NCI-H748 (cell line): ENCODE results near the gene CCDC63.
"Not testable (repeated sequence)": the region's sequence is repeated elsewhere in the genome, so short reads cannot be mapped to it uniquely, and the experiment has no call there.

Experiments
- DNase-seq: peaks from one replicate; lab custom pipeline; 2025; ENCODE audit not compliant: unreplicated experiment; lab: John Stamatoyannopoulos, UW

The CCDC63 gene

GRCh38 chr12:110844131-110844530 is 2.7 kb upstream of the CCDC63 start:
- DNase-seq = no peak

- no peak for DNase-seq
These were observed 2.0 kb upstream of the CCDC63 start for GRCh38 chr12:110844551-110845338.

GRCh38 chr12:110845339-110845682 is 1.5 kb upstream of the CCDC63 start:
- DNase-seq = no peak

- DNase-seq = no peak
These were observed 1.6 kb downstream of the CCDC63 start for GRCh38 chr12:110848314-110848923.

GRCh38 chr12:110849221-110849620 is 2.4 kb downstream of the CCDC63 start:
- no peak for DNase-seq

- DNase-seq = no peak
These were observed 3.1 kb downstream of the CCDC63 start for GRCh38 chr12:110849748-110850403.

GRCh38 chr12:110850762-110851161 is 4.0 kb downstream of the CCDC63 start:
- DNase-seq = no peak

- DNase-seq = no peak
These were observed 7.0 kb downstream of the CCDC63 start for GRCh38 chr12:110853836-110854235.

- DNase-seq = no peak
These were observed 9.8 kb downstream of the CCDC63 start for GRCh38 chr12:110856542-110856941.

- DNase-seq = no peak
These were observed 10.7 kb downstream of the CCDC63 start for GRCh38 chr12:110857528-110857927.

GRCh38 chr12:110857954-110858353 is 11.2 kb downstream of the CCDC63 start:
- DNase-seq = not testable (repeated sequence)

GRCh38 chr12:110858848-110859247 is 12.1 kb downstream of the CCDC63 start:
- DNase-seq = no peak

- no peak for DNase-seq
These were observed 14.1 kb downstream of the CCDC63 start for GRCh38 chr12:110860833-110861296.

GRCh38 chr12:110861729-110862128 is 14.9 kb downstream of the CCDC63 start:
- no peak for DNase-seq

- no peak for DNase-seq
These were observed 15.5 kb downstream of the CCDC63 start for GRCh38 chr12:110862329-110862728.

GRCh38 chr12:110863161-110863560 is 16.4 kb downstream of the CCDC63 start:
- DNase-seq = no peak

- no peak for DNase-seq
These were observed 18.7 kb downstream of the CCDC63 start for GRCh38 chr12:110865521-110865920.

GRCh38 chr12:110869026-110869425 is 22.2 kb downstream of the CCDC63 start:
- DNase-seq = no peak

GRCh38 chr12:110869803-110870202 is 23.0 kb downstream of the CCDC63 start:
- no peak for DNase-seq

- DNase-seq = no peak
These were observed 25.3 kb downstream of the CCDC63 start for GRCh38 chr12:110872100-110872499.

GRCh38 chr12:110874351-110874750 is 27.6 kb downstream of the CCDC63 start:
- no peak for DNase-seq

GRCh38 chr12:110874781-110875180 is 28.0 kb downstream of the CCDC63 start:
- DNase-seq = no peak
